Lower leg skin (tissue), 4 donors: ENCODE results near the gene SLPI. TPM values are rescaled to one million over a fixed set of nuclear protein-coding genes. Genes with fewer than 3 reads are reported as not detected.

ENCODE experiments used
- DNase-seq, 2 donors: peaks; one replicate each; pipeline ENCODE4 v3.0.0-alpha.2; 2019; ENCODE audit warnings: low spot score in 2 of 2
- H3K4me3 ChIP-seq: fragments of 200-600 bp; sonication (generic); 2 replicates; pipeline ENCODE4 v1.5.1; 2017; ENCODE audit warnings: mild to moderate bottlenecking, low read depth; ENCODE audit not compliant: poor library complexity, severe bottlenecking
- POLR2A ChIP-seq, 2 donors: fragments of 450-650 bp; IDR thresholded peaks; one replicate each; pipeline ENCODE4 v1.6.1; 2016 to 2017; ENCODE audit warnings: antibody characterized with exemption in 2 of 2, mild to moderate bottlenecking in 1 of 2, moderate library complexity in 1 of 2
- WGBS, 2 donors: methylation state at CpG; one replicate each; pipeline ENCODE4 v1.1.5; 2018; 5-methylcytosine and 5-hydroxymethylcytosine counted together
- intact Hi-C: fragments of 100-400 bp; cut with DNase I; formaldehyde crosslinking; loops from one replicate; pipeline ENCODE4 v1.15.0; 2023; ENCODE audit warnings: low total_unique reads
- total RNA-seq, 4 donors: library from RNA; depleted of rRNA; stranded (reverse); fragments of >200 nt; gene quantifications; one replicate each; pipeline ENCODE4 v1.1.0, GENCODE V29; 2016
- TF ChIP-seq, protein P1 (sequence below), 3 donors: fragments of 450-650 bp; IDR thresholded peaks; one replicate each; pipeline ENCODE4 v1.5.1; 2016; ENCODE audit warnings: antibody characterized with exemption in 3 of 3, mild to moderate bottlenecking in 3 of 3, moderate library complexity in 2 of 3

SLPI gene
- total RNA-seq, 4 donors from 2014 or later = 206 to 584 (median 292) TPM

DNA sequence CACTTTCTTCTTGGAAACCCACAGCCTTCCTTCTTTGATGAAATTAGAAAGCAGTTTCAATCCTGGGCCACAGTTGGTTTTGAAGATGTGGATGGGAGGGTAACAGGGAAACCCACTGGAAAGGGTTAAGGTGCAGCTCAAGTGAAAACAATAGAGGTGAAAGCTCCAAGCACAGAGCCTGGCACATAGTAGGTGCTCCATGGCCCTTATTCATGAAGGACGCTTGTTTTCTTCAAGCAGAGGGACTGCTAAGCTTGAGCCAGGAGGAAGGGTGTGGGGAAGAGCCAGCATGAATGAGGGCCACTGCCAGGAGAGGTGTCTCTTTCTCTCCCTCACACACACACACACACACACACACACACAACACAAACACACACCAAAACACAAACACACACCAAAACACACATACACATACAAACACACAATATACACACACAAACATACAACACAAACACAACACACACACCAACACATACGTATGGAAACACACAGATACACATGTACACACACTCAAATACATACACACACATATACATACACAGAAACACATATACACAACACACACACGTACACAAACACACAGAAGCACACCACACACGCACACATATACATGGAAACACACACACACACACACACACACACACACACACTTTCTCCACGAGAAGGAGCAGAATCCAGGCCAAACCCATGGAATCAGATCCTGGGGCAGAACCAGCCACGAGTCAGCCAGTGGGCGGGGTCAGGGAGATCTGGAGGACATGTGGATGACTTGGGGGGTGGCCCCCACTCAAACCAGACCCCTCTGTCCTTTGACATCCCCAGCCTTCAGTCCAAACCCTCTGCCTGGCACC lies 28.6 kb upstream of the SLPI start:
- intact Hi-C loops = no loop called here
- H3K4me3 ChIP-seq = no peak overlapping the region
- no peak for TF ChIP-seq POLR2A (IDR thresholded peaks at IDR 0.05)
- TF ChIP-seq, protein P1, sequence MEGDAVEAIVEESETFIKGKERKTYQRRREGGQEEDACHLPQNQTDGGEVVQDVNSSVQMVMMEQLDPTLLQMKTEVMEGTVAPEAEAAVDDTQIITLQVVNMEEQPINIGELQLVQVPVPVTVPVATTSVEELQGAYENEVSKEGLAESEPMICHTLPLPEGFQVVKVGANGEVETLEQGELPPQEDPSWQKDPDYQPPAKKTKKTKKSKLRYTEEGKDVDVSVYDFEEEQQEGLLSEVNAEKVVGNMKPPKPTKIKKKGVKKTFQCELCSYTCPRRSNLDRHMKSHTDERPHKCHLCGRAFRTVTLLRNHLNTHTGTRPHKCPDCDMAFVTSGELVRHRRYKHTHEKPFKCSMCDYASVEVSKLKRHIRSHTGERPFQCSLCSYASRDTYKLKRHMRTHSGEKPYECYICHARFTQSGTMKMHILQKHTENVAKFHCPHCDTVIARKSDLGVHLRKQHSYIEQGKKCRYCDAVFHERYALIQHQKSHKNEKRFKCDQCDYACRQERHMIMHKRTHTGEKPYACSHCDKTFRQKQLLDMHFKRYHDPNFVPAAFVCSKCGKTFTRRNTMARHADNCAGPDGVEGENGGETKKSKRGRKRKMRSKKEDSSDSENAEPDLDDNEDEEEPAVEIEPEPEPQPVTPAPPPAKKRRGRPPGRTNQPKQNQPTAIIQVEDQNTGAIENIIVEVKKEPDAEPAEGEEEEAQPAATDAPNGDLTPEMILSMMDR (IDR thresholded peaks at IDR 0.05) = peak in 1 of 3 donors; percentile 21
- 51 to 59% methylated on average over 7 of the region's 7 CpGs for WGBS, 2 donors
- DNase-seq = no peak

DNA sequence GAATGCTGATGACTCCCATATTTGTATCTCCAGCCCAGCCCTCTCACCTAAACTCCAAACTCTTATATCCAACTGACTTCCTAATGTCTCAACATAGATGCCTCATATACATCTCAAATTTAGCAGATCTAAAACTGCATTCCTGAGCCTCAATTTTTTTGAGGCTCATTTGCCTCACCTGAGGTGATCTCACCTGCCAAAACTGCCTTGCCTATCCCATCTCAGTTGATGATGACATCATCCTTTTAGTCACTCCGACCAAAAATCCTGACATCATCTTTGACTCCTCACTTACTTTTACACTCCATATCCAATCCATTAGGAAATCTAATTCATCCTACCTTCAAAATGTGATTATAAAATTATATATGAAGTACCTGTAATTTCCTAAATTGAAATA lies 25.6 kb upstream of the SLPI start:
- no peak overlapping the region for H3K4me3 ChIP-seq
- TF ChIP-seq, protein P1 (IDR thresholded peaks at IDR 0.05) = no peak
- no peak for TF ChIP-seq POLR2A (IDR thresholded peaks at IDR 0.05)
- WGBS, 2 donors = 16 to 43% methylated on average over 1 of the region's 1 CpG
- intact Hi-C loops = no loop called here
- DNase-seq = no peak

GRCh38 chr20:45275338-45275737 lies 21.0 kb upstream of the SLPI start:
- TF ChIP-seq, protein P1 (IDR thresholded peaks at IDR 0.05) = no peak
- TF ChIP-seq POLR2A (IDR thresholded peaks at IDR 0.05) = no peak
- WGBS, 2 donors = 59 to 65% methylated on average over 3 of the region's 3 CpGs

DNA sequence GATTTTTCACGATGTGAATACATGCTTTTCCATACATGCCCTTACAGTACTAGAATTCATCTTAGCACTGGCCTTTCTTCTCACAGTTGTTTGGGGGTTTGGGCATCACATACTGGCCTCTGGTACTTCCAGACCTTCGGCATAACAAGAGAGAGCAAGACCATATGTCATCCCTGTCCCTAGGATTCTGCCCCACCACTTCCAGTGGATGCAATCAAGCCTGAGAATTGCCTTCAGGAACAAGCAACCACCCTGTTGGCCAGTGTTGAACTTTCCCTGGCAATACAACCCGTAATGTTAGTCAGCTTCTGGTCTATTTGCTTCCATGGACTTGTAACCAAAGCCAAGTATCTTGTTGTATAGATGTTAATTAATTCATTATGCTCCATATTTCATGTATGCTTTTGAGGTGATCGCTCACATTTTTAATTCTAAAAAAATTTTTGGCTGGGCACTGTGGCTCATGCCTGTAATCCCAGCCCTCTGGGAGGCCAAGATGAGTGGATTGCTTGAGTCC lies 15.4 kb upstream of the SLPI start:
- no peak for DNase-seq
- WGBS, 2 donors = 41 to 48% methylated on average over 4 of the region's 4 CpGs
- no peak overlapping the region for H3K4me3 ChIP-seq
- TF ChIP-seq, protein P1 (IDR thresholded peaks at IDR 0.05) = no peak
- no peak for TF ChIP-seq POLR2A (IDR thresholded peaks at IDR 0.05)
- intact Hi-C loops = no loop called here

More at GRCh38 chr20:45275338-45275737, 21.0 kb upstream of the SLPI start:
- intact Hi-C loops = no loop called here
- H3K4me3 ChIP-seq = no peak overlapping the region
- no peak for DNase-seq

- WGBS, 2 donors = 83 to 84% methylated on average over 3 of the region's 3 CpGs
- intact Hi-C loops = no loop called here
- no peak overlapping the region for H3K4me3 ChIP-seq
- TF ChIP-seq, protein P1 (IDR thresholded peaks at IDR 0.05) = no peak
- DNase-seq = no peak
These were observed 14.7 kb upstream of the SLPI start for GRCh38 chr20:45269056-45269455.
